Activated naive CD4-positive, alpha-beta T cell treated with anti-CD3 and anti-CD28 coated beads for 36 hours (primary cell): Measurements from ENCODE around the gene CMTM2. TPM values are rescaled to one million over a fixed set of nuclear protein-coding genes. Genes with fewer than 3 reads are reported as not detected.
"Not testable (repeated sequence)": the region's sequence is repeated elsewhere in the genome, so short reads cannot be mapped to it uniquely, and the experiment has no call there.

ENCODE experiments used
- CTCF ChIA-PET: fragments of 350-600 bp; sonication (Branson Sonifier 250); formaldehyde crosslinking; loops from one replicate; lab custom pipeline; 2021; ENCODE audit warnings: antibody characterized with exemption; lab: Charles Lee
- DNase-seq: peaks from one replicate; pipeline ENCODE4 v3.0.0-alpha.2; 2020
- H3K27ac Mint-ChIP-seq: one replicate; pipeline ENCODE4 v1.8.0; 2021; ENCODE audit warnings: mild to moderate bottlenecking, mixed read lengths
- H3K27me3 Mint-ChIP-seq: one replicate; pipeline ENCODE4 v1.8.0; 2021; ENCODE audit warnings: low read depth, mixed read lengths
- H3K36me3 Mint-ChIP-seq: one replicate; pipeline ENCODE4 v1.8.0; 2021; ENCODE audit warnings: low read depth, mixed read lengths
- H3K4me1 Mint-ChIP-seq: one replicate; pipeline ENCODE4 v1.8.0; 2021; ENCODE audit warnings: low read depth, mixed read lengths
- H3K4me3 Mint-ChIP-seq: one replicate; pipeline ENCODE4 v1.8.0; 2021; ENCODE audit warnings: mild to moderate bottlenecking, moderate library complexity, mixed read lengths
- H3K9me3 Mint-ChIP-seq: one replicate; pipeline ENCODE4 v1.8.0; 2021; ENCODE audit warnings: mixed read lengths
- intact Hi-C: fragments of 100-400 bp; cut with micrococcal nuclease; formaldehyde crosslinking; loops from one replicate; pipeline ENCODE4 v1.15.1; 2023
- total RNA-seq, 2 experiments: library from RNA; stranded (reverse); gene quantifications; one replicate each; pipeline ENCODE4 v1.2.3, GENCODE V29; 2021

The CMTM2 gene
- total RNA-seq, 2 experiments from 2014 or later = not detected

GRCh38 chr16:66616592-66616991 lies 37.3 kb downstream of the CMTM2 start:
- intact Hi-C loops = no loop called here
- H3K27ac Mint-ChIP-seq = no peak overlapping the region
- H3K4me3 Mint-ChIP-seq = no peak overlapping the region
- H3K36me3 Mint-ChIP-seq = peaks cover 4% of the 10 kb centered on the region
- no peaks in the 10 kb centered on the region for H3K27me3 Mint-ChIP-seq
- peaks cover 2% of the 10 kb centered on the region for H3K4me1 Mint-ChIP-seq
- H3K9me3 Mint-ChIP-seq = no peaks in the 10 kb centered on the region
- CTCF ChIA-PET = interaction anchor here (1.3 to 2.6 kb wide), 2 partner anchors 8 to 10 kb away, joined by 3 to 10 read pairs; no protein-coding TSS in a partner anchor
- DNase-seq = no peak

DNA sequence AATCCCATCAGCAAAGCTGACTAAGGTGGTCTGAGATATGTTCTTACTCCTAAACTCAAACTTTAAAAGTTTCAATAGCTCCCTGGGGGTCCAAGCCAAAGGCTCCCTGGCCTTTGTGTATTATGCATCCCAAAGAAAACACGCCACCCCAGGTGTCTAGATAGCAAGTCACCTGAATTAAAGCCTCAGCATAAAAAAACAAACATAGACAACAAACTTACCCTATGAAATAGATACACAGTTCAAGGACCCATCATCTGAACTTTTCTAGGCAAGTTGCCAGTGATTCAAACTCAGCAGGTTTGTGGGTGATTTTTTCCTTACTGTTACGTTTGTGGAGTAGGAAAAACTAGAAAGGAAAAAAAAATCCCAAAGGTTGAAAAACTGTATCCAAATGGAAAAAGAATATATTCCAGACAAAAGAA lies 37.8 kb downstream of the CMTM2 start:
- Mint-ChIP-seq H3K36me3 (peaks cover 3% of the 10 kb centered on the region), H3K27ac (no peak overlapping the region), H3K4me3 (no peak overlapping the region), H3K9me3 (no peaks in the 10 kb centered on the region), H3K4me1 (peaks cover 2% of the 10 kb centered on the region), H3K27me3 (no peaks in the 10 kb centered on the region)
- intact Hi-C loops = no loop called here
- CTCF ChIA-PET = interaction anchor here (1.3 to 2.6 kb wide), 2 partner anchors 8 to 11 kb away, joined by 3 to 10 read pairs; no protein-coding TSS in a partner anchor
- DNase-seq = no peak

GRCh38 chr16:66617728-66618127 lies 38.5 kb downstream of the CMTM2 start:
- Mint-ChIP-seq H3K27ac (no peak overlapping the region), H3K36me3 (peaks cover under 1% of the 10 kb centered on the region), H3K9me3 (no peaks in the 10 kb centered on the region), H3K4me1 (peaks cover 2% of the 10 kb centered on the region), H3K27me3 (no peaks in the 10 kb centered on the region), H3K4me3 (no peak overlapping the region)
- intact Hi-C loops = no loop called here
- CTCF ChIA-PET = interaction anchor here (1.3 to 2.6 kb wide), 2 partner anchors 9 to 11 kb away, joined by 3 to 10 read pairs; no protein-coding TSS in a partner anchor
- DNase-seq = no peak

DNA sequence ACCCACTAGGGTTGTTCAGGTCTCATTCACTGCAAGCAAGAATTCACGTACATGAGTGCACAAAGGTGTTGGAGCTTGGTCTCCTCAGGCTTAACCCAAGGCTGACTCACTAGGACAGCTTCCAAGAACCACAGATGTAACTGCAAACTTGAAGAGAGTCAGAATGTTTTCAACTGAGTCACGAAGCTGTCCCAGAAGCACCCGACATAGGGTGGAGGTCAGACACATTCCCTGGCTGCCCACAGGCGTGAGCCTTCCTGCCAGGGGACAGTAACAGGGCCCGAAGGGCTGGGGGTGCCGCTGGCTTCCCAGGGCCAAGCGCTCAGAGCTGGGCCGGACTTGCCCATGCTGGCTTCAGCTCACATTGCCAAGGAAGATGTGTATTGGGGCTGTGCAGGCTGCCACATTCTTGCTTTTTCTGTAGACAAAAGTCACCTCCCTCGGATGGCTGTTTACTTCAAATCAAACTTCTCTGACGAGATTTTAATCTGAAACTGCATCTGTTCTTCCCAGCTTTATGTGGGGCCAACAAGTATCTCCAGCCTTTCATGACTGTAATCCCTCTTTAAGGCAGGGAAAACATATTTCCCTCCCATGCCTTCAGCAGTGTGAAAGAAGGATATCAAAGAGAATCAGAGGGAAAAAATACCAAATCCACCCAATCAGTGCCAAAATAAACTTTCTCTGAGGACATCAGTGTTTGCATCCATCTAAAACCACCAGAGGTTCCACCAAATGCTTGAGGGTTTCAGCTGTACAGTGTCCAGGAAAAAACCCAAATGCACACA lies 39.5 kb downstream of the CMTM2 start:
- intact Hi-C loops = no loop called here
- CTCF ChIA-PET = interaction anchor here (1.3 to 2.6 kb wide), 2 partner anchors 10 to 74 kb away, joined by 4 to 10 read pairs; no protein-coding TSS in a partner anchor
- no peak overlapping the region for H3K4me3 Mint-ChIP-seq
- DNase-seq = no peak
- H3K4me1 Mint-ChIP-seq = peaks cover 2% of the 10 kb centered on the region
- no peaks in the 10 kb centered on the region for H3K36me3 Mint-ChIP-seq
- no peaks in the 10 kb centered on the region for H3K27me3 Mint-ChIP-seq
- no peak overlapping the region for H3K27ac Mint-ChIP-seq
- no peaks in the 10 kb centered on the region for H3K9me3 Mint-ChIP-seq

- intact Hi-C loops = no loop called here
- DNase-seq = no peak
- CTCF ChIA-PET = interaction anchor here (0.7 to 1.3 kb wide), 5 partner anchors 11 to 212 kb away, joined by 3 to 4 read pairs (median 3); no protein-coding TSS in a partner anchor
- peaks cover 2% of the 10 kb centered on the region for H3K4me1 Mint-ChIP-seq
- H3K36me3 Mint-ChIP-seq = no peaks in the 10 kb centered on the region
- no peaks in the 10 kb centered on the region for H3K9me3 Mint-ChIP-seq
- no peak overlapping the region for H3K4me3 Mint-ChIP-seq
- H3K27ac Mint-ChIP-seq = no peak overlapping the region
- H3K27me3 Mint-ChIP-seq = no peaks in the 10 kb centered on the region
Observed at GRCh38 chr16:66619534-66620428, 40.5 kb downstream of the CMTM2 start.

DNA sequence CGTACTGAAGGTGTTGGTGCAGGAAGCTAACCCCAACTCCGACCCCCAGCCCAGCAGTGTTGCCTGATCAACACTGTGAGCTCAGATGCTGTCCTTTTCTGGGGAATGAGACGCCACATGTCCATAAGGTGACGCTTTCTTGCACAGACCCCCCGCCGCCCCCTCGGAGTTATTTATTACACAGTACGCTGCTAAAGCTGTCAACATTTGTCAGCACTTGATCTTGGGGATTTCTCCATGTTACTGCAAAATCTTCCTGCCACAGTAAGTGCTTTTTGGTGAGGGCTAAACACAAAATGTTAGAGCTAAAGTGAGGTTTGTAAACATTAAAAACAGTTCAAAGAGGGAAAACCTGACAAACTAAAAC lies 41.1 kb downstream of the CMTM2 start:
- CTCF ChIA-PET = interaction anchor here (0.7 to 1.3 kb wide), 4 partner anchors 11 to 213 kb away, joined by 3 to 4 read pairs (median 3); no protein-coding TSS in a partner anchor
- no peaks in the 10 kb centered on the region for H3K36me3 Mint-ChIP-seq
- H3K4me3 Mint-ChIP-seq = no peak overlapping the region
- H3K9me3 Mint-ChIP-seq = no peaks in the 10 kb centered on the region
- DNase-seq = no peak
- H3K27me3 Mint-ChIP-seq = no peaks in the 10 kb centered on the region
- H3K4me1 Mint-ChIP-seq = peaks cover 2% of the 10 kb centered on the region
- intact Hi-C loops = no loop called here
- H3K27ac Mint-ChIP-seq = no peak overlapping the region

GRCh38 chr16:66621973-66622372 lies 42.7 kb downstream of the CMTM2 start:
- intact Hi-C loops = no loop called here
- Mint-ChIP-seq H3K9me3 (no peaks in the 10 kb centered on the region), H3K36me3 (no peaks in the 10 kb centered on the region), H3K4me1 (peaks cover 2% of the 10 kb centered on the region), H3K27me3 (no peaks in the 10 kb centered on the region), H3K4me3 (no peak overlapping the region), H3K27ac (no peak overlapping the region)
- DNase-seq = no peak
- CTCF ChIA-PET = no interaction called here

DNA sequence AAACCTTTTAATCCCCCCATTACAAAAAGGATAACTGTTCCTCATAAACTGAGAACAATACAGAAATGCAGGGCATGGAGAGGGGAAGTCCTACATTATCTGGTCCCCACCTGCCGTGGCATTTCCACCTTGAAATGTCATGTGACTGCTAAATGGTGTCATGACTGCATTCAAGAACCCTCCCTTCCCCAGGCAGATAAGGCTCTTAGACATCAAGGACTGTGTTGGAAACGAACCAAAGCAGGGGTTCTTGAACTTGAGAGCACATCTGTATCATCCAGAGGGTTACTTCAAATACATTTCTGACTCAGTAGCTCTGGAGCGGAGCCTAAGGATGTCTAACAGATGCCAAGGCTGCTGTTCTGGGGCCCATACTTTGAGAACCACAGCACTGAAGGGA lies 43.6 kb downstream of the CMTM2 start:
- Mint-ChIP-seq H3K9me3 (no peaks in the 10 kb centered on the region), H3K27ac (no peak overlapping the region), H3K36me3 (no peaks in the 10 kb centered on the region), H3K4me3 (no peak overlapping the region), H3K27me3 (no peaks in the 10 kb centered on the region), H3K4me1 (peaks cover 2% of the 10 kb centered on the region)
- no peak for DNase-seq
- intact Hi-C loops = no loop called here
- CTCF ChIA-PET = interaction anchor here (0.5 to 2.1 kb wide), 2 partner anchors 28 to 157 kb away, joined by 3 to 10 read pairs; no protein-coding TSS in a partner anchor

DNA sequence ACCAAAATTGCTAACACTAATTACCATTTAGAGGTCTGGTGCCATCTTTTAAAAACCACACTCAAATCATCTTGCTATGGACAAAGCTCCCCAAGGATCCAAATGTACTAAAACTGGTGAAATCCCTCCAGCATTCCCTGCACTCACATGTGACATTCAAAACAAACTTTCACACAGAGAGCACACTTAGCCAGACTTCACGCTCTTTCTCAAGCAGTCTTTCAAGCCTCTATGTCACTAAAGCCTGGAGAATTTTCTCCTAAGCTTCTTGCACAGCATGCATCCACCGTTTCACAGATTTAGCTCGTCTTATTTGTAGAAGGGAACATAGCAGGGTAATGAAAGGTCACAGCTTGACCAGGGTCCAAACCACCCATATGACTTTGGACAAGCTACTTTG lies 44.5 kb downstream of the CMTM2 start:
- Mint-ChIP-seq H3K27ac (no peak overlapping the region), H3K27me3 (no peaks in the 10 kb centered on the region), H3K36me3 (no peaks in the 10 kb centered on the region), H3K4me3 (no peak overlapping the region), H3K4me1 (peaks cover 2% of the 10 kb centered on the region), H3K9me3 (no peaks in the 10 kb centered on the region)
- no peak for DNase-seq
- intact Hi-C loops = no loop called here
- CTCF ChIA-PET = interaction anchor here (0.6 to 2.1 kb wide), 2 partner anchors 16 to 27 kb away, joined by 3 to 10 read pairs; no protein-coding TSS in a partner anchor

GRCh38 chr16:66627611-66628378 lies 48.5 kb downstream of the CMTM2 start:
- H3K9me3 Mint-ChIP-seq, H3K4me1 Mint-ChIP-seq, H3K27ac Mint-ChIP-seq, CTCF ChIA-PET, H3K36me3 Mint-ChIP-seq, DNase-seq, H3K27me3 Mint-ChIP-seq, intact Hi-C loops, H3K4me3 Mint-ChIP-seq: not testable (repeated sequence)

GRCh38 chr16:66629856-66630255 lies 50.6 kb downstream of the CMTM2 start:
- Mint-ChIP-seq H3K27me3 (no peaks in the 10 kb centered on the region), H3K4me3 (no peak overlapping the region), H3K27ac (no peak overlapping the region), H3K4me1 (no peaks in the 10 kb centered on the region), H3K36me3 (peaks cover 2% of the 10 kb centered on the region), H3K9me3 (no peaks in the 10 kb centered on the region)
- CTCF ChIA-PET = interaction anchor here (1.9 kb wide), 1 partner anchor 21 kb away, joined by 6 read pairs; no protein-coding TSS in a partner anchor
- no peak for DNase-seq
- intact Hi-C loops = no loop called here
